DOHH2 (cell line): Measurements from ENCODE around the gene MT2A.

ENCODE experiments used
- EZH2phosphoT487 ChIP-seq: fragments of 200-600 bp; sonication (generic); IDR thresholded peaks from 2 replicates; pipeline ENCODE4 v1.6.1; 2017; ENCODE audit warnings: borderline replicate concordance, mild to moderate bottlenecking, antibody characterized with exemption, low read length, moderate library complexity, mixed read lengths
- TF ChIP-seq, protein P1 (sequence below): fragments of 200-600 bp; sonication (generic); IDR thresholded peaks from one replicate; pipeline ENCODE4 v1.5.1; 2014; ENCODE audit warnings: antibody characterized with exemption, mild to moderate bottlenecking, low read depth, low read length; ENCODE audit not compliant: poor library complexity, severe bottlenecking

DNA sequence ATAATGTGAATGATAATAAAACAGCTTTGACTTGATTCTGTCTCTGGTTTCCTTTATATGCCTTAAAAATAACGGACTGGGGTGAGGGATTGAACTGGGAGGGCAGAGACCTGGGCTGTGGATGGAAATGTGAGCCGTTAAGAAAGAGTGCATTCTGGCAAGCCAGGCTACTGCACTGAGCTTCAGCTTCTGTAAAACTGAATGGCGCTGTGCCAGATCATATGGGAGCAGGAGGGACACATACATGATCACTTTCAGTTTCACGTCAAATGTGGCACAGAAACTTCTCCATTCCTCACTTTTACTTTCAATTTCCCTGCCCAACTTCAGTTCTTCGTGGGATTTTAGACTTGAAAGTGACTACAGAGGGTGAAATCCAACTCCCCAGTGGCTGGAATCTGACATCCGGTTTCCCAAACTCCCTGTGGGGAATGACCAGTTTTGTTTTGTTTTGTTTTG, 1.1 kb downstream of the MT2A start:
- TF ChIP-seq, protein P1, sequence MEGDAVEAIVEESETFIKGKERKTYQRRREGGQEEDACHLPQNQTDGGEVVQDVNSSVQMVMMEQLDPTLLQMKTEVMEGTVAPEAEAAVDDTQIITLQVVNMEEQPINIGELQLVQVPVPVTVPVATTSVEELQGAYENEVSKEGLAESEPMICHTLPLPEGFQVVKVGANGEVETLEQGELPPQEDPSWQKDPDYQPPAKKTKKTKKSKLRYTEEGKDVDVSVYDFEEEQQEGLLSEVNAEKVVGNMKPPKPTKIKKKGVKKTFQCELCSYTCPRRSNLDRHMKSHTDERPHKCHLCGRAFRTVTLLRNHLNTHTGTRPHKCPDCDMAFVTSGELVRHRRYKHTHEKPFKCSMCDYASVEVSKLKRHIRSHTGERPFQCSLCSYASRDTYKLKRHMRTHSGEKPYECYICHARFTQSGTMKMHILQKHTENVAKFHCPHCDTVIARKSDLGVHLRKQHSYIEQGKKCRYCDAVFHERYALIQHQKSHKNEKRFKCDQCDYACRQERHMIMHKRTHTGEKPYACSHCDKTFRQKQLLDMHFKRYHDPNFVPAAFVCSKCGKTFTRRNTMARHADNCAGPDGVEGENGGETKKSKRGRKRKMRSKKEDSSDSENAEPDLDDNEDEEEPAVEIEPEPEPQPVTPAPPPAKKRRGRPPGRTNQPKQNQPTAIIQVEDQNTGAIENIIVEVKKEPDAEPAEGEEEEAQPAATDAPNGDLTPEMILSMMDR, result no peak
- no peak for TF ChIP-seq EZH2phosphoT487
